Sigmoid colon (tissue), 7 donors: ENCODE data around the gene CLDN22. TPM values are rescaled to one million over a fixed set of nuclear protein-coding genes. Genes with fewer than 3 reads are reported as not detected.

Source experiments
- DNase-seq: peaks from one replicate; pipeline ENCODE4 v3.0.0-alpha.2; 2019
- H3K27ac ChIP-seq, 4 donors: fragments of 200-600 bp; sonication (generic); one replicate each; pipeline ENCODE4 v1.5.1; 2016 to 2019; ENCODE audit warnings: mild to moderate bottlenecking in 1 of 4
- H3K27me3 ChIP-seq, 3 donors: fragments of 200-600 bp; sonication (generic); one replicate each; pipeline ENCODE4 v1.5.1; 2019; ENCODE audit warnings: mild to moderate bottlenecking in 1 of 3
- H3K36me3 ChIP-seq, 4 donors: fragments of 200-600 bp; sonication (generic); one replicate each; pipeline ENCODE4 v1.5.1; 2016 to 2019
- H3K4me1 ChIP-seq, 4 donors: fragments of 200-600 bp; sonication (generic); one replicate each; pipeline ENCODE4 v1.5.1; 2017 to 2019
- H3K4me3 ChIP-seq, 4 donors: fragments of 200-600 bp; sonication (generic); one replicate each; pipeline ENCODE4 v1.5.1; 2017 to 2019; ENCODE audit warnings: mild to moderate bottlenecking in 2 of 4, moderate library complexity in 1 of 4
- H3K9me3 ChIP-seq, 4 donors: fragments of 200-600 bp in 3 of 4; sonication (generic) in 3 of 4; one replicate each; pipeline versions ENCODE4 v1.5.1 to v1.6.1; 2013 to 2019
- CTCF ChIP-seq, 4 experiments: fragments of 450-650 bp in 3 of 4; fragments of 200-600 bp in 1 of 4; IDR thresholded peaks; one replicate each; pipeline ENCODE4 v1.5.1; 2016 to 2019; ENCODE audit warnings: antibody characterized with exemption in 4 of 4, mild to moderate bottlenecking in 3 of 4, moderate library complexity in 2 of 4
- EP300 ChIP-seq, 4 donors: sonication (generic); formaldehyde crosslinking; IDR thresholded peaks; one replicate each; pipeline ENCODE4 v1.6.1; 2017; ENCODE audit warnings: antibody characterized with exemption in 4 of 4
- POLR2A ChIP-seq, 2 donors: fragments of 450-650 bp; IDR thresholded peaks; one replicate each; pipeline ENCODE4 v1.6.1; 2016; ENCODE audit warnings: antibody characterized with exemption in 2 of 2, mild to moderate bottlenecking in 2 of 2, moderate library complexity in 2 of 2
- POLR2AphosphoS5 ChIP-seq, 4 donors: sonication (generic); formaldehyde crosslinking; IDR thresholded peaks; one replicate each; pipeline ENCODE4 v1.6.1; 2017; ENCODE audit warnings: antibody characterized with exemption in 4 of 4
- WGBS, 2 donors: extraction: QIAGEN DNeasy Blood & Tissue Kit; methylation state at CpG; one replicate each; pipeline ENCODE4 v1.1.7; 2013; 5-methylcytosine and 5-hydroxymethylcytosine counted together
- intact Hi-C: fragments of 100-400 bp; cut with DNase I; formaldehyde crosslinking; loops from one replicate; pipeline ENCODE4 v1.15.1; 2023
- polyA plus RNA-seq, 3 donors: library from polyadenylated mRNA; stranded (reverse); fragments of 200-250 nt; gene quantifications; one replicate each; pipeline ENCODE4 v1.2.3, GENCODE V29; 2013
- total RNA-seq, 4 donors: library from RNA; depleted of rRNA; stranded (reverse); fragments of >200 nt; gene quantifications; one replicate each; pipeline ENCODE4 v1.1.0, GENCODE V29; 2016
- donor health status: healthy with polysubstance abuse.
- donor health status: Bipolar disorder and iron deficiency.
- donor health status: healthy.

Gene CLDN22
- total and polyA plus RNA-seq, 7 donors, result not detected

- peaks cover 0 to 25% (median 10%) of the 10 kb centered on the region in 4 donors for H3K4me1 ChIP-seq
- TF ChIP-seq CTCF (IDR thresholded peaks at IDR 0.05) (no peak), POLR2AphosphoS5 (IDR thresholded peaks at IDR 0.05) (no peak), EP300 (IDR thresholded peaks at IDR 0.05) (no peak), POLR2A (IDR thresholded peaks at IDR 0.05) (no peak)
- H3K27me3 ChIP-seq, result no peaks in the 10 kb centered on the region
- intact Hi-C loops, result no loop called here
- H3K4me3 ChIP-seq, result no peak overlapping the region
- DNase-seq, result no peak
- no peaks in the 10 kb centered on the region for H3K9me3 ChIP-seq
- no peak overlapping the region for H3K27ac ChIP-seq
- H3K36me3 ChIP-seq, result peaks cover 0 to 52% (median 16%) of the 10 kb centered on the region in 4 donors
- WGBS, 2 donors, result 72 to 77% methylated on average over 12 of the region's 12 CpGs
These were observed 35.8 kb downstream of the CLDN22 start for GRCh38 chr4:183284258-183284785.

- TF ChIP-seq POLR2AphosphoS5 (IDR thresholded peaks at IDR 0.05) (no peak), POLR2A (IDR thresholded peaks at IDR 0.05) (no peak), EP300 (IDR thresholded peaks at IDR 0.05) (no peak), CTCF (IDR thresholded peaks at IDR 0.05) (no peak)
- WGBS, 2 donors, result 0 to 94% methylated on average over 1 of the region's 1 CpG
- H3K36me3 ChIP-seq, result peaks cover 0 to 59% (median 14%) of the 10 kb centered on the region in 4 donors
These were observed 44.0 kb downstream of the CLDN22 start for GRCh38 chr4:183276106-183276505.

GRCh38 chr4:183272384-183272783, 47.7 kb downstream of the CLDN22 start:
- Histone ChIP-seq H3K9me3 (peaks cover 2 to 22% (median 8%) of the 10 kb centered on the region in 4 donors), H3K36me3 (peaks cover 0 to 86% (median 14%) of the 10 kb centered on the region in 4 donors), H3K4me1 (no peaks in the 10 kb centered on the region), H3K4me3 (no peak overlapping the region), H3K27me3 (no peaks in the 10 kb centered on the region), H3K27ac (no peak overlapping the region)
- no peak for DNase-seq
- no peak for TF ChIP-seq CTCF (IDR thresholded peaks at IDR 0.05)
- no peak for TF ChIP-seq EP300 (IDR thresholded peaks at IDR 0.05)
- no peak for TF ChIP-seq POLR2AphosphoS5 (IDR thresholded peaks at IDR 0.05)
- TF ChIP-seq POLR2A (IDR thresholded peaks at IDR 0.05), result no peak
- 89 to 90% methylated on average over 3 of the region's 3 CpGs for WGBS, 2 donors
- intact Hi-C loops, result no loop called here

More at GRCh38 chr4:183276106-183276505, 44.0 kb downstream of the CLDN22 start:
- intact Hi-C loops, result no loop called here
- no peak for DNase-seq
- H3K9me3 ChIP-seq, result peaks cover 2 to 22% (median 8%) of the 10 kb centered on the region in 4 donors
- no peaks in the 10 kb centered on the region for H3K4me1 ChIP-seq
- no peak overlapping the region for H3K27ac ChIP-seq
- H3K4me3 ChIP-seq, result no peak overlapping the region
- no peaks in the 10 kb centered on the region for H3K27me3 ChIP-seq

- Histone ChIP-seq H3K4me3 (no peak overlapping the region), H3K27me3 (no peaks in the 10 kb centered on the region), H3K27ac (no peak overlapping the region), H3K4me1 (no peaks in the 10 kb centered on the region), H3K9me3 (no peaks in the 10 kb centered on the region), H3K36me3 (peaks cover 0 to 86% (median 1%) of the 10 kb centered on the region in 4 donors)
- no peak for DNase-seq
- 88 to 90% methylated on average over 9 of the region's 9 CpGs for WGBS, 2 donors
- intact Hi-C loops, result no loop called here
- TF ChIP-seq EP300 (IDR thresholded peaks at IDR 0.05) (no peak), POLR2A (IDR thresholded peaks at IDR 0.05) (no peak), POLR2AphosphoS5 (IDR thresholded peaks at IDR 0.05) (no peak), CTCF (IDR thresholded peaks at IDR 0.05) (no peak)
These were observed 51.5 kb downstream of the CLDN22 start for GRCh38 chr4:183268556-183268955.

Other genes with a start within 250 kb of the CLDN22 start
- 10 to 100 TPM; 27.0 to 53.5 (median 35.3) TPM for gene WWC2, start 221.0 kb downstream of the CLDN22 start, total RNA-seq
- 1 to 10 TPM; 1.2 to 2.5 (median 1.8) TPM for gene WWC2, start 221.0 kb downstream of the CLDN22 start, polyA plus RNA-seq
- gene CLDN24, start 2.1 kb upstream of the CLDN22 start, total RNA-seq, result not detected
- gene CLDN24, start 2.1 kb upstream of the CLDN22 start, polyA plus RNA-seq, result not detected
- 10 to 100 TPM; 17.7 to 35.0 (median 27.4) TPM for gene CDKN2AIP, start 124.4 kb upstream of the CLDN22 start, total RNA-seq
- gene CDKN2AIP, start 124.4 kb upstream of the CLDN22 start, polyA plus RNA-seq, result 10 to 100 TPM; 12.9 to 14.8 (median 13.2) TPM
- gene ING2, start 184.8 kb upstream of the CLDN22 start, total RNA-seq, result 10 to 100 TPM in 1 of 4 donors, 1 to 10 TPM in 3; 8.6 to 13.3 (median 9.3) TPM
- gene ING2, start 184.8 kb upstream of the CLDN22 start, polyA plus RNA-seq, result 10 to 100 TPM; 11.1 to 29.8 (median 27.6) TPM